WTC11 (cell line): ENCODE measurements around the gene OLFML3. TPM values are rescaled to one million over a fixed set of nuclear protein-coding genes. Genes with fewer than 3 reads are reported as not detected.

ENCODE experiments used
- ATAC-seq: fragments of 200-7000 bp; cut with Tn5 transposase; 2 replicates; pipeline ENCODE4 v1.10.0; 2021; ENCODE audit warnings: mild to moderate bottlenecking, moderate library complexity
- CTCF ChIA-PET: fragments of 300-600 bp; sonication (Branson Sonifier 250); formaldehyde crosslinking; loops from one replicate; lab custom pipeline; 2021; ENCODE audit warnings: antibody characterized with exemption; lab: Charles Lee
- POLR2A ChIA-PET: fragments of 350-600 bp; sonication (Branson Sonifier 250); formaldehyde crosslinking; loops from one replicate; lab custom pipeline; 2021; ENCODE audit warnings: antibody characterized with exemption; lab: Charles Lee
- DNase-seq: peaks from one replicate; pipeline ENCODE4 v3.0.0; 2021; ENCODE audit warnings: low spot score
- H3K27ac Mint-ChIP-seq: 2 replicates; pipeline ENCODE4 v1.8.0; 2021; ENCODE audit warnings: mixed read lengths
- H3K27me3 Mint-ChIP-seq: 2 replicates; pipeline ENCODE4 v1.8.0; 2021; ENCODE audit warnings: low read depth, mild to moderate bottlenecking, moderate library complexity, mixed read lengths
- H3K36me3 Mint-ChIP-seq: 2 replicates; pipeline ENCODE4 v1.8.0; 2021; ENCODE audit warnings: mixed read lengths
- H3K4me1 Mint-ChIP-seq: 2 replicates; pipeline ENCODE4 v1.8.0; 2022; ENCODE audit warnings: mixed read lengths
- H3K4me3 Mint-ChIP-seq: 2 replicates; pipeline ENCODE4 v1.8.0; 2021; ENCODE audit warnings: mild to moderate bottlenecking, moderate library complexity, mixed read lengths
- H3K9me3 Mint-ChIP-seq: 2 replicates; pipeline ENCODE4 v1.8.0; 2021; ENCODE audit warnings: mixed read lengths
- ETV6 ChIP-seq: sonication (generic); formaldehyde crosslinking; IDR thresholded peaks from 2 replicates; pipeline ENCODE4 v1.8.1; 2022; ENCODE audit warnings: mild to moderate bottlenecking, missing genetic modification reagents
- FOXP4 ChIP-seq: sonication (generic); formaldehyde crosslinking; IDR thresholded peaks from 2 replicates; pipeline ENCODE4 v1.8.0; 2022; ENCODE audit warnings: mild to moderate bottlenecking, missing genetic modification reagents
- GRHL2 ChIP-seq: fragments of 250-450 bp; sonication (Bioruptor Pico); IDR thresholded peaks from 2 replicates; pipeline ENCODE4 v1.8.0; 2022; ENCODE audit warnings: mild to moderate bottlenecking, moderate library complexity; ENCODE audit not compliant: insufficient replicate concordance, severe bottlenecking
- IRF2 ChIP-seq: sonication (generic); formaldehyde crosslinking; IDR thresholded peaks from 2 replicates; pipeline ENCODE4 v1.8.0; 2022; ENCODE audit warnings: low read depth, missing genetic modification reagents, borderline replicate concordance
- PRDM15 ChIP-seq: sonication (generic); formaldehyde crosslinking; IDR thresholded peaks from 2 replicates; pipeline ENCODE4 v1.8.0; 2022; ENCODE audit warnings: missing genetic modification reagents
- RELA ChIP-seq: sonication (generic); formaldehyde crosslinking; IDR thresholded peaks from 2 replicates; pipeline ENCODE4 v1.8.1; 2022; ENCODE audit warnings: missing genetic modification reagents, mild to moderate bottlenecking, borderline replicate concordance
- SMAD3 ChIP-seq: sonication (generic); formaldehyde crosslinking; IDR thresholded peaks from 2 replicates; pipeline ENCODE4 v1.8.0; 2022; ENCODE audit warnings: missing genetic modification reagents, mild to moderate bottlenecking, borderline replicate concordance
- ZNF121 ChIP-seq: sonication (generic); formaldehyde crosslinking; IDR thresholded peaks from 2 replicates; pipeline ENCODE4 v1.8.0; 2023; ENCODE audit warnings: missing genetic modification reagents
- ZNF317 ChIP-seq: sonication (generic); formaldehyde crosslinking; IDR thresholded peaks from 2 replicates; pipeline ENCODE4 v1.8.1; 2023; ENCODE audit warnings: low read depth, mild to moderate bottlenecking, moderate library complexity, missing genetic modification reagents, borderline replicate concordance
- ZNF416 ChIP-seq: fragments of 250-450 bp; sonication (Bioruptor Pico); IDR thresholded peaks from 2 replicates; pipeline ENCODE4 v1.9.0; 2021; ENCODE audit warnings: mild to moderate bottlenecking, inconsistent platforms
- ZNF425 ChIP-seq: fragments of 250-450 bp; sonication (Bioruptor Pico); conservative IDR thresholded peaks from 2 replicates; pipeline ENCODE4 v1.9.0; 2021; ENCODE audit warnings: mild to moderate bottlenecking
- ZNF532 ChIP-seq: fragments of 250-450 bp; sonication (Bioruptor Pico); IDR thresholded peaks from 2 replicates; pipeline ENCODE4 v1.9.0; 2021; ENCODE audit warnings: mild to moderate bottlenecking, borderline replicate concordance
- ZSCAN18 ChIP-seq: fragments of 250-450 bp; sonication (Bioruptor Pico); IDR thresholded peaks from 2 replicates; pipeline ENCODE4 v2.1.2; 2022; ENCODE audit warnings: mild to moderate bottlenecking, moderate library complexity
- total RNA-seq: library from RNA; stranded (reverse); gene quantifications from 3 replicates; pipeline ENCODE4 v1.2.3, GENCODE V29; 2021
- TF ChIP-seq, protein P1 (sequence below): sonication (generic); formaldehyde crosslinking; IDR thresholded peaks from 2 replicates; pipeline ENCODE4 v1.8.1; 2023; ENCODE audit warnings: mild to moderate bottlenecking, moderate library complexity, missing genetic modification reagents
- TF ChIP-seq, protein P2 (sequence below): sonication (generic); formaldehyde crosslinking; IDR thresholded peaks from 2 replicates; pipeline ENCODE4 v1.8.0; 2022; ENCODE audit warnings: mild to moderate bottlenecking, missing genetic modification reagents
- TF ChIP-seq, protein P3 (sequence below): fragments of 200-600 bp; IDR thresholded peaks from 2 replicates; pipeline ENCODE4 v1.8.0; 2022; ENCODE audit warnings: antibody characterized with exemption
- TF ChIP-seq, protein P4 (sequence below): sonication (generic); formaldehyde crosslinking; IDR thresholded peaks from 2 replicates; pipeline ENCODE4 v1.8.1; 2023; ENCODE audit warnings: mild to moderate bottlenecking, missing genetic modification reagents, moderate library complexity

Gene OLFML3
- total RNA-seq, 1 experiment from 2014 or later = 65.8 TPM

DNA sequence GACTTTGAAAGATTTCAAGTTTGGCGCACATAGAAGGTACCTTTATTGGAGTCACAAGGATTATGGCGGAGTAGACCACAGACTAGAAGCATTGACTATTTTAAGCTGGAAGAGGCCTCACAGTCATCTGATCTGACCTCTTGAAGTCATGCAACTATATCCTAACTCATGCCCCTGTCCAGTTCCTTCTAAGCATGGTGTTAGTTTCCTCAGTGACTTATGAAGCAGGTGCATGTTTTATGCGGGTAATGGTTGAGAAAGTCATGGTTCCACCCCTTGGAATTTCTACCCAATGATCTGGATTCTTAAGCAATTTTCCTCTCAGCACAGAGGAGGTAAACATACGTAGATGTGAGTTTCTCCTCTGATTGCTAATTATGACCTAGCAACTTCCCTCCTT, 11.7 kb downstream of the OLFML3 start (continued):
- TF ChIP-seq ZNF121 (CRISPR knock-in tag) = no peak
- no peak for TF ChIP-seq RELA (CRISPR knock-in tag)
- TF ChIP-seq SMAD3 (CRISPR knock-in tag) = no peak
- TF ChIP-seq ZNF416 = no peak
- TF ChIP-seq, protein P1, sequence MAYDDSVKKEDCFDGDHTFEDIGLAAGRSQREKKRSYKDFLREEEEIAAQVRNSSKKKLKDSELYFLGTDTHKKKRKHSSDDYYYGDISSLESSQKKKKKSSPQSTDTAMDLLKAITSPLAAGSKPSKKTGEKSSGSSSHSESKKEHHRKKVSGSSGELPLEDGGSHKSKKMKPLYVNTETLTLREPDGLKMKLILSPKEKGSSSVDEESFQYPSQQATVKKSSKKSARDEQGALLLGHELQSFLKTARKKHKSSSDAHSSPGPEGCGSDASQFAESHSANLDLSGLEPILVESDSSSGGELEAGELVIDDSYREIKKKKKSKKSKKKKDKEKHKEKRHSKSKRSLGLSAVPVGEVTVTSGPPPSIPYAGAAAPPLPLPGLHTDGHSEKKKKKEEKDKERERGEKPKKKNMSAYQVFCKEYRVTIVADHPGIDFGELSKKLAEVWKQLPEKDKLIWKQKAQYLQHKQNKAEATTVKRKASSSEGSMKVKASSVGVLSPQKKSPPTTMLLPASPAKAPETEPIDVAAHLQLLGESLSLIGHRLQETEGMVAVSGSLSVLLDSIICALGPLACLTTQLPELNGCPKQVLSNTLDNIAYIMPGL (CRISPR knock-in tag) = no peak
- no peak for TF ChIP-seq FOXP4
- no peak for TF ChIP-seq PRDM15 (CRISPR knock-in tag)
- no peak for TF ChIP-seq GRHL2
- no peak for TF ChIP-seq ZNF532 (CRISPR knock-in tag)
- TF ChIP-seq, protein P2, sequence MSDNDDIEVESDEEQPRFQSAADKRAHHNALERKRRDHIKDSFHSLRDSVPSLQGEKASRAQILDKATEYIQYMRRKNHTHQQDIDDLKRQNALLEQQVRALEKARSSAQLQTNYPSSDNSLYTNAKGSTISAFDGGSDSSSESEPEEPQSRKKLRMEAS (CRISPR knock-in tag) = no peak
- TF ChIP-seq IRF2 (CRISPR knock-in tag) = no peak
- TF ChIP-seq, all 79 proteins: peak for 0

GRCh38 chr1:113991467-113991997, 12.3 kb downstream of the OLFML3 start:
- Mint-ChIP-seq H3K36me3 (peaks cover 39% of the 10 kb centered on the region), H3K4me1 (0 out of 2 replicates have a peak, but pooled peaks cover 4% of the 10 kb centered on the region), H3K27me3 (peaks cover 38% of the 10 kb centered on the region), H3K9me3 (peaks cover 51% of the 10 kb centered on the region), H3K4me3 (no peak overlapping the region), H3K27ac (no peak overlapping the region)
- CTCF ChIA-PET = interaction anchor here (1.9 kb wide), 1 partner anchor 13 kb away, joined by 10 read pairs; the partner anchor contains the start of gene OLFML3
- no peak for ATAC-seq
- DNase-seq = no peak
- POLR2A ChIA-PET = no interaction called here
- TF ChIP-seq, protein P3, sequence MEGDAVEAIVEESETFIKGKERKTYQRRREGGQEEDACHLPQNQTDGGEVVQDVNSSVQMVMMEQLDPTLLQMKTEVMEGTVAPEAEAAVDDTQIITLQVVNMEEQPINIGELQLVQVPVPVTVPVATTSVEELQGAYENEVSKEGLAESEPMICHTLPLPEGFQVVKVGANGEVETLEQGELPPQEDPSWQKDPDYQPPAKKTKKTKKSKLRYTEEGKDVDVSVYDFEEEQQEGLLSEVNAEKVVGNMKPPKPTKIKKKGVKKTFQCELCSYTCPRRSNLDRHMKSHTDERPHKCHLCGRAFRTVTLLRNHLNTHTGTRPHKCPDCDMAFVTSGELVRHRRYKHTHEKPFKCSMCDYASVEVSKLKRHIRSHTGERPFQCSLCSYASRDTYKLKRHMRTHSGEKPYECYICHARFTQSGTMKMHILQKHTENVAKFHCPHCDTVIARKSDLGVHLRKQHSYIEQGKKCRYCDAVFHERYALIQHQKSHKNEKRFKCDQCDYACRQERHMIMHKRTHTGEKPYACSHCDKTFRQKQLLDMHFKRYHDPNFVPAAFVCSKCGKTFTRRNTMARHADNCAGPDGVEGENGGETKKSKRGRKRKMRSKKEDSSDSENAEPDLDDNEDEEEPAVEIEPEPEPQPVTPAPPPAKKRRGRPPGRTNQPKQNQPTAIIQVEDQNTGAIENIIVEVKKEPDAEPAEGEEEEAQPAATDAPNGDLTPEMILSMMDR = no peak
- TF ChIP-seq, protein P4, sequence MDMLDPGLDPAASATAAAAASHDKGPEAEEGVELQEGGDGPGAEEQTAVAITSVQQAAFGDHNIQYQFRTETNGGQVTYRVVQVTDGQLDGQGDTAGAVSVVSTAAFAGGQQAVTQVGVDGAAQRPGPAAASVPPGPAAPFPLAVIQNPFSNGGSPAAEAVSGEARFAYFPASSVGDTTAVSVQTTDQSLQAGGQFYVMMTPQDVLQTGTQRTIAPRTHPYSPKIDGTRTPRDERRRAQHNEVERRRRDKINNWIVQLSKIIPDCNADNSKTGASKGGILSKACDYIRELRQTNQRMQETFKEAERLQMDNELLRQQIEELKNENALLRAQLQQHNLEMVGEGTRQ (CRISPR knock-in tag) = no peak
- TF ChIP-seq ZNF425 (CRISPR knock-in tag) (no peak), ZSCAN18 (CRISPR knock-in tag) (no peak), ETV6 (no peak), ZNF317 (CRISPR knock-in tag) (no peak)
